Measurements from ENCODE around the gene TRPV2. TPM values are rescaled to one million over a fixed set of nuclear protein-coding genes. Genes with fewer than 3 reads are reported as not detected.

TRPV2 gene
- total and polyA plus RNA-seq, 10 of the 15 experiments (the other 5 are each of a cell fraction or from before 2014, with no cell fraction given), result 8.9 to 94.4 (median 54.1) TPM

DNA sequence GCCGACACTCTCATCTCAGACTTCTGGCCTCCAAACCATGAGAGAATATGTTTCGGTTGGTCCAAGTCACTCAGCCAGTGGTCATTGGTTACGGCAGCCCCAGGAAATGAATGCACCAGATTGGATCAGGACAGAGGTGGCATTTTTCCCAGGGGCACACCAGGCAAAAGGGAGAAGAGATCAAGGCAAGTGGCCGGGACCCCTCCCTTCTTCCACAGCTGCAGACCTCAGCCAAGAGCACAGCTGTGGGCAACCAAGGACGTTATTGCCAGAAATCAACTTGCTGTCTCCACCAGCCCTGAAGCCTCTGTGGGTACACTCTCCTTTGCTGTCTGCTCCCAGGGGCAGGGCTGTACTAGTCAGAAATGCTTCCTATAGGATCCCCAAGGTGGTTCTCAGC is 55.9 kb downstream of the TRPV2 start:
- Histone ChIP-seq H3K36me3 (ENCODE audit: control insufficient read depth in 2 of 2, insufficient read depth in 2 of 2, low read length in 1 of 2) (no peaks in the 10 kb centered on the region), H3K27me3 (replicated peaks in 1 of 2; ENCODE audit: control insufficient read depth in 2 of 2, insufficient read depth in 2 of 2, low read length in 1 of 2) (no peaks in the 10 kb centered on the region), H3K4me3 (no peak overlapping the region), H3K4me1 (ENCODE audit: control insufficient read depth, insufficient read depth, low read length) (no peaks in the 10 kb centered on the region), H3K4me2 (ENCODE audit: control insufficient read depth, insufficient read depth) (no peak overlapping the region), H3K79me2 (ENCODE audit: control insufficient read depth, insufficient read depth, low read length) (no peaks in the 10 kb centered on the region), H2AFZ (ENCODE audit: control insufficient read depth, low read depth, low read length) (no peak overlapping the region), H3K9ac (ENCODE audit: control insufficient read depth, insufficient read depth, low read length) (no peak overlapping the region), H3K9me3 (replicated peaks; ENCODE audit: control insufficient read depth, insufficient read depth, low read length) (no peaks in the 10 kb centered on the region), H3K27ac (ENCODE audit: control insufficient read depth, insufficient read depth) (no peak overlapping the region), H4K20me1 (ENCODE audit: control insufficient read depth, insufficient read depth) (no peaks in the 10 kb centered on the region)
- ATAC-seq (no peak), DNase-seq (ENCODE audit: low read depth, low spot score) (no peak), FAIRE-seq (no peak)
- ChIA-PET RAD21 (ENCODE audit: unreplicated experiment) (no interaction called here), CTCF (interaction anchor here (1.4 to 1.6 kb wide), 2 partner anchors 50 to 108 kb away, joined by 4 to 5 read pairs; no protein-coding TSS in a partner anchor), SMC1A (ENCODE audit: uncharacterized antibody, unreplicated experiment) (no interaction called here), POLR2A (no interaction called here)
- in situ Hi-C loops (cut with MboI) (no loop called here), intact Hi-C loops (cut with micrococcal nuclease; ENCODE audit: unreplicated experiment) (no loop called here)
- no TSS peak for BruUV-seq (replicated peaks)
- 60% methylated on average over 5 of the region's 5 CpGs for WGBS (ENCODE audit: insufficient coverage, insufficient replicate concordance, low lambda C conversion rate, missing lambda C conversion rate)
- TF ChIP-seq EP300 (IDR thresholded peaks at IDR 0.05; ENCODE audit: borderline replicate concordance in 1 of 2, control insufficient read depth in 1 of 2, low read depth in 2 of 2, low read length in 2 of 2) (no peak), EGR1 (IDR thresholded peaks at IDR 0.05; ENCODE audit: borderline replicate concordance in 1 of 2, low read depth in 2 of 2, low read length in 2 of 2) (no peak), NR2C1 (IDR thresholded peaks at IDR 0.05) (no peak), SMAD5 (IDR thresholded peaks at IDR 0.05; ENCODE audit: low read depth) (no peak), HDAC2 (IDR thresholded peaks at IDR 0.05) (no peak), SIX5 (IDR thresholded peaks at IDR 0.05; ENCODE audit: low read depth, low read length, severe bottlenecking) (no peak), NFIC (IDR thresholded peaks at IDR 0.05; ENCODE audit: low read depth, low read length) (no peak), YBX1 (IDR thresholded peaks at IDR 0.05) (no peak), MEF2B (IDR thresholded peaks at IDR 0.05; ENCODE audit: partially characterized antibody, poor library complexity, severe bottlenecking) (no peak), JUND (IDR thresholded peaks at IDR 0.05; ENCODE audit: low read depth, low read length) (no peak), RFX5 (IDR thresholded peaks at IDR 0.05; ENCODE audit: low read depth, low read length) (no peak), ZNF622 (IDR thresholded peaks at IDR 0.05) (no peak), ZNF207 (IDR thresholded peaks at IDR 0.05; ENCODE audit: borderline replicate concordance) (no peak)
- TF ChIP-seq, protein P1, sequence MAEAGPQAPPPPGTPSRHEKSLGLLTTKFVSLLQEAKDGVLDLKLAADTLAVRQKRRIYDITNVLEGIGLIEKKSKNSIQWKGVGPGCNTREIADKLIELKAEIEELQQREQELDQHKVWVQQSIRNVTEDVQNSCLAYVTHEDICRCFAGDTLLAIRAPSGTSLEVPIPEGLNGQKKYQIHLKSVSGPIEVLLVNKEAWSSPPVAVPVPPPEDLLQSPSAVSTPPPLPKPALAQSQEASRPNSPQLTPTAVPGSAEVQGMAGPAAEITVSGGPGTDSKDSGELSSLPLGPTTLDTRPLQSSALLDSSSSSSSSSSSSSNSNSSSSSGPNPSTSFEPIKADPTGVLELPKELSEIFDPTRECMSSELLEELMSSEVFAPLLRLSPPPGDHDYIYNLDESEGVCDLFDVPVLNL (IDR thresholded peaks at IDR 0.05; ENCODE audit: low read depth, low read length), result no peak
- TF ChIP-seq, protein P2, sequence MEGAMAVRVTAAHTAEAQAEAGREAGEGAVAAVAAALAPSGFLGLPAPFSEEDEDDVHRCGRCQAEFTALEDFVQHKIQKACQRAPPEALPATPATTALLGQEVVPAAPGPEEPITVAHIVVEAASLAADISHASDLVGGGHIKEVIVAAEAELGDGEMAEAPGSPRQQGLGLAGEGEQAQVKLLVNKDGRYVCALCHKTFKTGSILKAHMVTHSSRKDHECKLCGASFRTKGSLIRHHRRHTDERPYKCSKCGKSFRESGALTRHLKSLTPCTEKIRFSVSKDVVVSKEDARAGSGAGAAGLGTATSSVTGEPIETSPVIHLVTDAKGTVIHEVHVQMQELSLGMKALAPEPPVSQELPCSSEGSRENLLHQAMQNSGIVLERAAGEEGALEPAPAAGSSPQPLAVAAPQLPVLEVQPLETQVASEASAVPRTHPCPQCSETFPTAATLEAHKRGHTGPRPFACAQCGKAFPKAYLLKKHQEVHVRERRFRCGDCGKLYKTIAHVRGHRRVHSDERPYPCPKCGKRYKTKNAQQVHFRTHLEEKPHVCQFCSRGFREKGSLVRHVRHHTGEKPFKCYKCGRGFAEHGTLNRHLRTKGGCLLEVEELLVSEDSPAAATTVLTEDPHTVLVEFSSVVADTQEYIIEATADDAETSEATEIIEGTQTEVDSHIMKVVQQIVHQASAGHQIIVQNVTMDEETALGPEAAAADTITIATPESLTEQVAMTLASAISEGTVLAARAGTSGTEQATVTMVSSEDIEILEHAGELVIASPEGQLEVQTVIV (IDR thresholded peaks at IDR 0.05; ENCODE audit: borderline replicate concordance, partially characterized antibody), result no peak
- TF ChIP-seq, protein P3, sequence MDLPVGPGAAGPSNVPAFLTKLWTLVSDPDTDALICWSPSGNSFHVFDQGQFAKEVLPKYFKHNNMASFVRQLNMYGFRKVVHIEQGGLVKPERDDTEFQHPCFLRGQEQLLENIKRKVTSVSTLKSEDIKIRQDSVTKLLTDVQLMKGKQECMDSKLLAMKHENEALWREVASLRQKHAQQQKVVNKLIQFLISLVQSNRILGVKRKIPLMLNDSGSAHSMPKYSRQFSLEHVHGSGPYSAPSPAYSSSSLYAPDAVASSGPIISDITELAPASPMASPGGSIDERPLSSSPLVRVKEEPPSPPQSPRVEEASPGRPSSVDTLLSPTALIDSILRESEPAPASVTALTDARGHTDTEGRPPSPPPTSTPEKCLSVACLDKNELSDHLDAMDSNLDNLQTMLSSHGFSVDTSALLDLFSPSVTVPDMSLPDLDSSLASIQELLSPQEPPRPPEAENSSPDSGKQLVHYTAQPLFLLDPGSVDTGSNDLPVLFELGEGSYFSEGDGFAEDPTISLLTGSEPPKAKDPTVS (IDR thresholded peaks at IDR 0.05; ENCODE audit: low read depth, low read length), result no peak
- TF ChIP-seq, protein P4, sequence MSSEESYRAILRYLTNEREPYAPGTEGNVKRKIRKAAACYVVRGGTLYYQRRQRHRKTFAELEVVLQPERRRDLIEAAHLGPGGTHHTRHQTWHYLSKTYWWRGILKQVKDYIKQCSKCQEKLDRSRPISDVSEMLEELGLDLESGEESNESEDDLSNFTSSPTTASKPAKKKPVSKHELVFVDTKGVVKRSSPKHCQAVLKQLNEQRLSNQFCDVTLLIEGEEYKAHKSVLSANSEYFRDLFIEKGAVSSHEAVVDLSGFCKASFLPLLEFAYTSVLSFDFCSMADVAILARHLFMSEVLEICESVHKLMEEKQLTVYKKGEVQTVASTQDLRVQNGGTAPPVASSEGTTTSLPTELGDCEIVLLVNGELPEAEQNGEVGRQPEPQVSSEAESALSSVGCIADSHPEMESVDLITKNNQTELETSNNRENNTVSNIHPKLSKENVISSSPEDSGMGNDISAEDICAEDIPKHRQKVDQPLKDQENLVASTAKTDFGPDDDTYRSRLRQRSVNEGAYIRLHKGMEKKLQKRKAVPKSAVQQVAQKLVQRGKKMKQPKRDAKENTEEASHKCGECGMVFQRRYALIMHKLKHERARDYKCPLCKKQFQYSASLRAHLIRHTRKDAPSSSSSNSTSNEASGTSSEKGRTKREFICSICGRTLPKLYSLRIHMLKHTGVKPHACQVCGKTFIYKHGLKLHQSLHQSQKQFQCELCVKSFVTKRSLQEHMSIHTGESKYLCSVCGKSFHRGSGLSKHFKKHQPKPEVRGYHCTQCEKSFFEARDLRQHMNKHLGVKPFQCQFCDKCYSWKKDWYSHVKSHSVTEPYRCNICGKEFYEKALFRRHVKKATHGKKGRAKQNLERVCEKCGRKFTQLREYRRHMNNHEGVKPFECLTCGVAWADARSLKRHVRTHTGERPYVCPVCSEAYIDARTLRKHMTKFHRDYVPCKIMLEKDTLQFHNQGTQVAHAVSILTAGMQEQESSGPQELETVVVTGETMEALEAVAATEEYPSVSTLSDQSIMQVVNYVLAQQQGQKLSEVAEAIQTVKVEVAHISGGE (CRISPR knock-in tag; IDR thresholded peaks at IDR 0.05), result no peak

Measured in GM12878 (cell line).